ENCODE results near the gene FASN. TPM values are rescaled to one million over a fixed set of nuclear protein-coding genes. Genes with fewer than 3 reads are reported as not detected.

Gene FASN
- total and polyA plus RNA-seq, 2 of the 13 experiments (the other 11 are each of a cell fraction or from before 2014, with no cell fraction given): 51.7 to 101 TPM

DNA sequence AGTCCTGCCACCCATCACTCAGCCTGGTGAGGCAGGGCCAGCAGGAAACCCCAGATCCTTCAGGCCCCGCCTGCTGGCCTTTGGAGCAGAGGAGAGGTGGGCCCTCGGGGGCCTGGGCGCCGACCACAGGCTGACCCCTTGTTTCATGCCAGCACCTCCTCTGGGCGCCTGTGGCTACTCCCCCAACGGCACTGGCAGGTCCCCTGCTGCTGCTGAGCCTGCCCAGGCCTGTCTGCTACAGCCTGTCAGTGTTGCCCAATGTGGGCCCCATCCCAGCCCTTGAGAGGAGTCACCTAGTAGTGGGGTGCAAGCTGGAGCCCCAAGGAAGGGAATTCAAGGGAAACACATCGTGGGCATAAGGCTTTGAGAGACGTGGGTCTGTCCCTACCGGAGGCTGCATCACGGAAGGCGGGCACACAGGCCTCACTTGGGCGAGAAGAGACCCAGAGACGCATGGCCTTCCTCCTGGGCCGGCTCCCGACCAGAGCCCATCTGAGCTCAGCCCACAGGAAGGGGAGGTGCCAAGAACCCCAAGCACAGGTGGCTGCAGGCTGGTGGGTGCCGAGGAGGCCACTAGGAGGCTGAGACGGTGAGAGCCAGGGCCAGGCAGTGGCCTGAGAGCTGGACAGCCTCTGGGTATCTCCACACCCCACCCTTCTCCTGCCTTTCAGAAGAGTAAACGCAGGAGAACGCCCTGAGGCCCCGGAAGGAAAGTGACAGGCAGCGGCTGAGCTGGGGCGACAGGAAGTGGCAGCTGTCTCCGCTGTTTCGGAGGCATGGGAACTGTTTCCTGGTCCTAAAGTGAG lies 8.0 kb upstream of the FASN start (continued):
- TF ChIP-seq ZNF20 (CRISPR knock-in tag; IDR thresholded peaks at IDR 0.05) (no peak), TRIM24 (CRISPR knock-in tag; IDR thresholded peaks at IDR 0.05) (no peak), ZNF33B (CRISPR knock-in tag; IDR thresholded peaks at IDR 0.05) (no peak; the same call in 1 of the 2 replicates), ZNF776 (CRISPR knock-in tag; IDR thresholded peaks at IDR 0.05) (peak; percentile 83; the same call in 1 of the 2 replicates), MXI1 (IDR thresholded peaks at IDR 0.05; ENCODE audit: borderline replicate concordance, low read depth, low read length) (peak; percentile 76; the same call in 2 of the 3 replicates), HOXD1 (CRISPR knock-in tag; IDR thresholded peaks at IDR 0.05) (peak; percentile 79), ZNF12 (CRISPR knock-in tag; IDR thresholded peaks at IDR 0.05) (no peak), PHF21A (CRISPR knock-in tag; IDR thresholded peaks at IDR 0.05) (peak; percentile 95), ZNF660 (CRISPR knock-in tag; IDR thresholded peaks at IDR 0.05; ENCODE audit: borderline replicate concordance, low read depth) (no peak), ZNF547 (CRISPR knock-in tag; IDR thresholded peaks at IDR 0.05) (peak; percentile 87), ZNF841 (CRISPR knock-in tag; IDR thresholded peaks at IDR 0.05; ENCODE audit: borderline replicate concordance) (no peak), FOXK1 (CRISPR knock-in tag; IDR thresholded peaks at IDR 0.05; ENCODE audit: borderline replicate concordance, low read depth) (peak; percentile 72; the same call in 1 of the 2 replicates), ZNF274 (CRISPR knock-in tag; IDR thresholded peaks at IDR 0.05) (0 out of 2 replicates have a peak, but pooled peaks have one; percentile 78), HNF4A (CRISPR knock-in tag; IDR thresholded peaks at IDR 0.05) (peak; percentile 60; the same call in 1 of the 2 replicates), ZNF563 (CRISPR knock-in tag; IDR thresholded peaks at IDR 0.05) (peak; percentile 18; the same call in 1 of the 2 replicates)
- TF ChIP-seq, protein P1, sequence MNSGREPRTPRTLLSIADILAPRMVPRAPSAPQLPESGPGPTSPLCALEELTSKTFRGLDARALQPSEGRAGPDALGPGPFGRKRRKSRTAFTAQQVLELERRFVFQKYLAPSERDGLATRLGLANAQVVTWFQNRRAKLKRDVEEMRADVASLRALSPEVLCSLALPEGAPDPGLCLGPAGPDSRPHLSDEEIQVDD (CRISPR knock-in tag; IDR thresholded peaks at IDR 0.05; ENCODE audit: borderline replicate concordance): 0 out of 2 replicates have a peak, but pooled peaks have one; percentile 77
- TF ChIP-seq, protein P2, sequence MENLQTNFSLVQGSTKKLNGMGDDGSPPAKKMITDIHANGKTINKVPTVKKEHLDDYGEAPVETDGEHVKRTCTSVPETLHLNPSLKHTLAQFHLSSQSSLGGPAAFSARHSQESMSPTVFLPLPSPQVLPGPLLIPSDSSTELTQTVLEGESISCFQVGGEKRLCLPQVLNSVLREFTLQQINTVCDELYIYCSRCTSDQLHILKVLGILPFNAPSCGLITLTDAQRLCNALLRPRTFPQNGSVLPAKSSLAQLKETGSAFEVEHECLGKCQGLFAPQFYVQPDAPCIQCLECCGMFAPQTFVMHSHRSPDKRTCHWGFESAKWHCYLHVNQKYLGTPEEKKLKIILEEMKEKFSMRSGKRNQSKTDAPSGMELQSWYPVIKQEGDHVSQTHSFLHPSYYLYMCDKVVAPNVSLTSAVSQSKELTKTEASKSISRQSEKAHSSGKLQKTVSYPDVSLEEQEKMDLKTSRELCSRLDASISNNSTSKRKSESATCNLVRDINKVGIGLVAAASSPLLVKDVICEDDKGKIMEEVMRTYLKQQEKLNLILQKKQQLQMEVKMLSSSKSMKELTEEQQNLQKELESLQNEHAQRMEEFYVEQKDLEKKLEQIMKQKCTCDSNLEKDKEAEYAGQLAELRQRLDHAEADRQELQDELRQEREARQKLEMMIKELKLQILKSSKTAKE (CRISPR knock-in tag; IDR thresholded peaks at IDR 0.05; ENCODE audit: borderline replicate concordance): no peak
- TF ChIP-seq, protein P3, sequence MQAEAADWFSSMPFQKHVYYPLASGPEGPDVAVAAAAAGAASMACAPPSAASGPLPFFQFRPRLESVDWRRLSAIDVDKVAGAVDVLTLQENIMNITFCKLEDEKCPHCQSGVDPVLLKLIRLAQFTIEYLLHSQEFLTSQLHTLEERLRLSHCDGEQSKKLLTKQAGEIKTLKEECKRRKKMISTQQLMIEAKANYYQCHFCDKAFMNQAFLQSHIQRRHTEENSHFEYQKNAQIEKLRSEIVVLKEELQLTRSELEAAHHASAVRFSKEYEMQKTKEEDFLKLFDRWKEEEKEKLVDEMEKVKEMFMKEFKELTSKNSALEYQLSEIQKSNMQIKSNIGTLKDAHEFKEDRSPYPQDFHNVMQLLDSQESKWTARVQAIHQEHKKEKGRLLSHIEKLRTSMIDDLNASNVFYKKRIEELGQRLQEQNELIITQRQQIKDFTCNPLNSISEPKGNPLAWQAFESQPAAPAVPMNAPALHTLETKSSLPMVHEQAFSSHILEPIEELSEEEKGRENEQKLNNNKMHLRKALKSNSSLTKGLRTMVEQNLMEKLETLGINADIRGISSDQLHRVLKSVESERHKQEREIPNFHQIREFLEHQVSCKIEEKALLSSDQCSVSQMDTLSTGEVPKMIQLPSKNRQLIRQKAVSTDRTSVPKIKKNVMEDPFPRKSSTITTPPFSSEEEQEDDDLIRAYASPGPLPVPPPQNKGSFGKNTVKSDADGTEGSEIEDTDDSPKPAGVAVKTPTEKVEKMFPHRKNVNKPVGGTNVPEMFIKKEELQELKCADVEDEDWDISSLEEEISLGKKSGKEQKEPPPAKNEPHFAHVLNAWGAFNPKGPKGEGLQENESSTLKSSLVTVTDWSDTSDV (CRISPR knock-in tag; IDR thresholded peaks at IDR 0.05): no peak; the same call in 1 of the 2 replicates
- TF ChIP-seq, protein P4, sequence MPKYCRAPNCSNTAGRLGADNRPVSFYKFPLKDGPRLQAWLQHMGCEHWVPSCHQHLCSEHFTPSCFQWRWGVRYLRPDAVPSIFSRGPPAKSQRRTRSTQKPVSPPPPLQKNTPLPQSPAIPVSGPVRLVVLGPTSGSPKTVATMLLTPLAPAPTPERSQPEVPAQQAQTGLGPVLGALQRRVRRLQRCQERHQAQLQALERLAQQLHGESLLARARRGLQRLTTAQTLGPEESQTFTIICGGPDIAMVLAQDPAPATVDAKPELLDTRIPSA (CRISPR knock-in tag; IDR thresholded peaks at IDR 0.05; ENCODE audit: borderline replicate concordance): no peak
- TF ChIP-seq, protein P5, sequence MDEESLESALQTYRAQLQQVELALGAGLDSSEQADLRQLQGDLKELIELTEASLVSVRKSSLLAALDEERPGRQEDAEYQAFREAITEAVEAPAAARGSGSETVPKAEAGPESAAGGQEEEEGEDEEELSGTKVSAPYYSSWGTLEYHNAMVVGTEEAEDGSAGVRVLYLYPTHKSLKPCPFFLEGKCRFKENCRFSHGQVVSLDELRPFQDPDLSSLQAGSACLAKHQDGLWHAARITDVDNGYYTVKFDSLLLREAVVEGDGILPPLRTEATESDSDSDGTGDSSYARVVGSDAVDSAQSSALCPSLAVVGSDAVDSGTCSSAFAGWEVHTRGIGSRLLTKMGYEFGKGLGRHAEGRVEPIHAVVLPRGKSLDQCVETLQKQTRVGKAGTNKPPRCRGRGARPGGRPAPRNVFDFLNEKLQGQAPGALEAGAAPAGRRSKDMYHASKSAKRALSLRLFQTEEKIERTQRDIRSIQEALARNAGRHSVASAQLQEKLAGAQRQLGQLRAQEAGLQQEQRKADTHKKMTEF (CRISPR knock-in tag; IDR thresholded peaks at IDR 0.05): peak; percentile 92
- TF ChIP-seq, protein P6, sequence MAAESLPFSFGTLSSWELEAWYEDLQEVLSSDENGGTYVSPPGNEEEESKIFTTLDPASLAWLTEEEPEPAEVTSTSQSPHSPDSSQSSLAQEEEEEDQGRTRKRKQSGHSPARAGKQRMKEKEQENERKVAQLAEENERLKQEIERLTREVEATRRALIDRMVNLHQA (CRISPR knock-in tag; IDR thresholded peaks at IDR 0.05): no peak

All from HepG2 (cell line).